Measurements from ENCODE around the gene MYO15A. TPM values are rescaled to one million over a fixed set of nuclear protein-coding genes. Genes with fewer than 3 reads are reported as not detected.

MYO15A gene
- total RNA-seq, 4 donors from 2014 or later = 0.30 to 0.68 (median 0.50) TPM

DNA sequence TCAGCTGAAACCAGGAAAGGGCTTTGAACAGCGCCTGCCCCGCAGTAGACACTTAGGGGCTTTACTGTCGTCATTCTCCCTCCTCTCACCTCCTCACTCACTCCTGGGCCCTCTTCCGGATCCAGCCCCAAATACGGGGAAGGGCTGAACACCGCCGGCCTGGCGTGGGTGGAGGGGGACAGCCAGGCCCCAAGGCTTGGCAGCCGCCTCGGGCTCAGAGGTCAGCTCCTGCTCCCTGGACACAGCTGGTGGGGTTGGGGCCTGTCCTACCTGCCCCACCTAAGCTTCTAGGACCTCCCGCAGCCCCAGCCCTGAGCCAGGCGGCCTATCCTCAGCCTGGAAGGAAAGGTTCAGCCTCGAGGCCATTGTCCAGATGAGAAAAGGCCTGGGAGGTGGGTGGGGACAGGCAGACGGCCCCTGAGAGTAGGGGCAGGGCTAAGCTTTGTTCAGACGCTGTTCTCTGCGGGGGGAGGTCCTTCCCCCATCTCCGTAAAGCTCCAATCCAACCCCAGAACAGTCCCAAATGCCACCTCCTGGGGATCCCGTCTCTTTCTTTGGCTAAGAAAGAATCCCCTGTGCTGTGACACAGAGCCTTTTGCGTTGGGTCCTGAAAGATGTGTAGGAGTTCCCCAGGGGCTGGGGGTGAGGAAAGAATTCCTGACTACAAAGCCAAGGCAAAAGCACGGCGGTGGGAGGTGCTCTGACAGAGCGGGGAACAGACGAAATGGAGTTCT lies 116.0 kb downstream of the MYO15A start:
- 47 to 51% methylated on average over 23 of the region's 23 CpGs for WGBS, 2 donors
- H3K4me3 ChIP-seq (ENCODE audit: low read depth, poor library complexity, severe bottlenecking) = no peak overlapping the region
- no peak for TF ChIP-seq POLR2A (IDR thresholded peaks at IDR 0.05)
- TF ChIP-seq CTCF (IDR thresholded peaks at IDR 0.05) = no peak
- intact Hi-C loops (cut with DNase I; ENCODE audit: low total_unique reads) = no loop called here
- no peak for DNase-seq (ENCODE audit: low spot score in 2 of 2)

DNA sequence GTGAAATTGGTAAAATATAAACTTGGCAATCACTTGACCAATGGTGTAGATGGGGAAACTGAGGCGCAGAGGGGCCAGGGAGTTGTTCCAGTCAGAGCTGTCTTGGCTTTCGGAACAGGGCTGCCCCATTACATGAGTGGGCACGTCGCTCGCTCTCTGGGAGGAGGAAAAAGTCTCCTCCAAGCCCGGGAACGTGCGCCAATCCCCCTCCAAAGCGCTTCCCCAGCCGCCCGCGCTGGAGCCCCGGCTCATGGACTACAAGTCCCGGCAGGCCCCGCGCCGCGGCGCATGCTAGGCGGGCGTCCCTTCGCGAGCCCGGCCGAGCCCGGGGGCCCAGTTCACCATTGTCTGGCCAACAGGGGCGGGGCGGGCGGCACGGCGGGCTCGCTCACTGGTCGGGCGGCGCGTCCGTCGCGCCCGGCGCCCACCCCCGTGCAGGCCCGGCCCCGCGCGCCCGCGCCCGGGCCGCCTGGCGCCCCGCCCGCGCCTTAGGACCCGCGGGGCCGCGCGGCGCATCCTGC lies 116.6 kb downstream of the MYO15A start, which contains the start of gene LLGL1:
Gene LLGL1 (plus strand): TSS at position 515 of the 521 bp plus-strand sequence. CDS start 48 bp downstream, outside the sequence.
- WGBS, 2 donors = 0 to 3% methylated on average over 5 to 9 of the region's 60 CpGs
- peak within 1 kb of the TSS; percentile 33 for H3K4me3 ChIP-seq (ENCODE audit: low read depth, poor library complexity, severe bottlenecking)
- peak; percentile 93 to 99 for DNase-seq (ENCODE audit: low spot score in 2 of 2)
- intact Hi-C loops (cut with DNase I; ENCODE audit: low total_unique reads) = no loop called here
- TF ChIP-seq POLR2A (IDR thresholded peaks at IDR 0.05) (no peak), CTCF (IDR thresholded peaks at IDR 0.05) (no peak)

DNA sequence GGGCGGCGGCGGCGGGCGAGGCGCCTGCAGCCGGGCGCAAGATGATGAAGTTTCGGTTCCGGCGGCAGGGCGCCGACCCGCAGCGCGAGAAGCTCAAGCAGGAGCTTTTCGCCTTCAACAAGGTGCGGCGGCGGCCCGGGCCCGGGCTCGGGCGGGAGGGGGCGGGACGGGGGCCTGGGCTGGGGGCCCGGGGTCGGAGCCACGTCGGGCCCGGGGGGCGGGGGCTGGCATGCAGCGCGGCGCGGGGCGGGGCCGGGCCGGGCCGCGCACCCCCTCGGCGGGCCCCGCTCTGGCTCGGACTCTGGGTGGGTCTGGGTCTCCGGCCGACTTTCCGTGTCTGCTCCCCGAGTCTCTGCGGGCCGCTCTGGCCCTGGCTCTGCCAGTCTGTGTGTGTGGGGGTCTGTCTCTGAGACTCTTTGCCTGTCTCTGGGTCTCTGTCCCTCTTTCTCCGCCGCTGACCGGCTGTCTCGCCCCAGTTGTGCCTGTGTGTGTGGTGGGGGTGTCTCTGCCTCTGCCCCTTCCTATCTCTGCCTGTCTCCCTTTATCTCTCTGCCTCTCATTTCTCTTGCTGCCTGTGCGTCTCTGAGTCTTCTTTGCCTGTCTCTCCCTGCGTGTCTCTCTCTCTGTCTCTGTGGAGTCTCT lies 117.2 kb downstream of the MYO15A start:
- H3K4me3 ChIP-seq (ENCODE audit: low read depth, poor library complexity, severe bottlenecking) = peak overlapping the region; percentile 33
- WGBS, 2 donors = 0% methylated on average over 8 to 12 of the region's 57 CpGs
- intact Hi-C loops (cut with DNase I; ENCODE audit: low total_unique reads) = no loop called here
- DNase-seq (ENCODE audit: low spot score in 2 of 2) = no peak
- no peak for TF ChIP-seq CTCF (IDR thresholded peaks at IDR 0.05)
- no peak for TF ChIP-seq POLR2A (IDR thresholded peaks at IDR 0.05)

GRCh38 chr17:18226284-18226945 lies 117.9 kb downstream of the MYO15A start:
- WGBS, 2 donors = 19 to 22% methylated on average over 16 of the region's 16 CpGs
- DNase-seq (ENCODE audit: low spot score in 2 of 2) = no peak
- intact Hi-C loops (cut with DNase I; ENCODE audit: low total_unique reads) = no loop called here
- peak overlapping the region; percentile 33 for H3K4me3 ChIP-seq (ENCODE audit: low read depth, poor library complexity, severe bottlenecking)
- no peak for TF ChIP-seq POLR2A (IDR thresholded peaks at IDR 0.05)
- no peak for TF ChIP-seq CTCF (IDR thresholded peaks at IDR 0.05)

DNA sequence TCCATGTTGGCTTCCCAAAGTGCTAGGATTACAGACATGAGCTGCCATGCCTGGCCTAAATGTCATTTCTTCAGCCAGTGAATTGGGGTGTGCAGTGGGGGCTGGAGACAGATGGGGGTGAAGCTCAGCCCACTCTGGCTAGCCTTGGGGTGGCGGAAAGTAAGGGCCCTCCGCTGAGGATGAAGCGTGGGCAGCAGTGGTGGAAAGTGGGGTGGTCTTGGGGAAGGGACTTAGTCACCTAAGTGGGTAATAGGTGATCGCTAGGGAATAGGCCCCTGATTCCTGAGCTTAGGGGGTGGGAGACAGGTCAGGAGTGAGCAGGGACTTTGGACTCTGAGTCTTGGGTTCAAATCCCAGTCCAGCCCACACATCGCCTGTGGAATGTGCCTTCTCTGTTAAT lies 119.1 kb downstream of the MYO15A start:
- TF ChIP-seq CTCF (IDR thresholded peaks at IDR 0.05) (no peak), POLR2A (IDR thresholded peaks at IDR 0.05) (no peak)
- H3K4me3 ChIP-seq (ENCODE audit: low read depth, poor library complexity, severe bottlenecking) = no peak overlapping the region
- intact Hi-C loops (cut with DNase I; ENCODE audit: low total_unique reads) = no loop called here
- 96 to 99% methylated on average over 5 of the region's 5 CpGs for WGBS, 2 donors
- no peak for DNase-seq (ENCODE audit: low spot score in 2 of 2)
